Measurements from ENCODE around the gene CCDC27. TPM values are rescaled to one million over a fixed set of nuclear protein-coding genes. Genes with fewer than 3 reads are reported as not detected.

The CCDC27 gene
- total and polyA plus RNA-seq, 4 donors = not detected

DNA sequence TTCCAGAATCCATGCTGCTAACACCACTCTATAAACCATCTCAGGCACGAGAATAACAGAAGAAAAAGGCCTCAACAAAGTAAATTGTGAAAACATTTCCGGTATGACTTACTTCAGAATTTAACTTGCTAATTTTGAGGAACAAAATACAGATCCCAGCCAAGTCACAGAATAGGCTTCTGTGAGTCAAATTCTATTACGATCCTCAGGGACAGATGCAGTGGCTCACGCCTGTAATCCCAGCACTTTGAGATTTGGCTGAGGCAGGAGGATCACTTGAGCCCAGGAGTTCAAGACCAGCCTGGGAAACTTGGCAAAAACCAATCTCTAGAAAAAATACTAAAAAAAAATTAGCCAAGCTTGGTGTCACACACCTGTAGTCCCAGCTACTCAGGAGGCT, 8.8 kb upstream of the CCDC27 start:
- Histone ChIP-seq H3K4me1 (ENCODE audit: control insufficient read depth in 4 of 4, insufficient read depth in 4 of 4, low read length in 3 of 4) (peaks cover 8 to 37% (median 19%) of the 10 kb centered on the region in 4 donors), H3K36me3 (ENCODE audit: control insufficient read depth in 4 of 4, insufficient read depth in 3 of 4, low read depth in 1 of 4, low read length in 3 of 4) (peaks cover 0 to 18% (median 4%) of the 10 kb centered on the region in 4 donors), H3K4me3 (ENCODE audit: low read depth in 1 of 3, low read length in 3 of 3) (no peak overlapping the region), H3K27me3 (ENCODE audit: control insufficient read depth in 4 of 4, insufficient read depth in 4 of 4, low read length in 3 of 4) (no peaks in the 10 kb centered on the region), H3K27ac (ENCODE audit: low read depth in 1 of 2, low read length in 2 of 2) (no peak overlapping the region), H3K9ac (ENCODE audit: low read depth in 1 of 2, low read length in 2 of 2) (no peak overlapping the region), H3K9me3 (ENCODE audit: control insufficient read depth in 4 of 4, low read length in 3 of 4) (no peaks in the 10 kb centered on the region)
- DNase-seq (ENCODE audit: low spot score) = no peak
- TF ChIP-seq RAD21 (IDR thresholded peaks at IDR 0.05) (no peak), FOXA1 (IDR thresholded peaks at IDR 0.05) (no peak), FOXA2 (IDR thresholded peaks at IDR 0.05) (no peak)
- TF ChIP-seq, protein P1, sequence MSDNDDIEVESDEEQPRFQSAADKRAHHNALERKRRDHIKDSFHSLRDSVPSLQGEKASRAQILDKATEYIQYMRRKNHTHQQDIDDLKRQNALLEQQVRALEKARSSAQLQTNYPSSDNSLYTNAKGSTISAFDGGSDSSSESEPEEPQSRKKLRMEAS (IDR thresholded peaks at IDR 0.05) = no peak
- WGBS = 90% methylated on average over 4 of the region's 4 CpGs

DNA sequence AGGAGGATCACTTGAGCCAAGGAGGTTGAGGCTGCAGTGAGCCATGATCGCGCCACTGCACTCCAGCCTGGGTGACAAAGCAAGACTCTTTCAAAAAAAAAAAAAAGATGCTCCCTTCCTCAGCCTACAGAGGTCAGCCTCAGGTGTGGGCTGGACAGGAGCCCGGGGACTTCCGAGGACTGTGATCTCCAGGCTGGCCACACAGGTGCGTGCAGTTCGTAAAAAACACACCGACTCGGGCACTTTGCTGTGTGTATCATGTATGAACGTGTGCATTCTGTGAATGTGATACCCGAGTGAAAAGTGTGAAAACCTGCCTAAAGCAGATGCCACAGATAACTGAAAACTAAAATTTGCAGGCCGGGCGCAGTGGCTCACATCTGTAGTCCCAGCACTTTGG, 8.4 kb upstream of the CCDC27 start:
- H3K36me3 ChIP-seq (ENCODE audit: control insufficient read depth in 4 of 4, insufficient read depth in 3 of 4, low read depth in 1 of 4, low read length in 3 of 4) = peaks cover 0 to 14% (median 4%) of the 10 kb centered on the region in 4 donors
- TF ChIP-seq RXRA (IDR thresholded peaks at IDR 0.05) = no peak
- TF ChIP-seq, protein P1 (IDR thresholded peaks at IDR 0.05) = no peak
- TF ChIP-seq FOXA1 (IDR thresholded peaks at IDR 0.05) = no peak
- TF ChIP-seq JUND (IDR thresholded peaks at IDR 0.05) = no peak
- TF ChIP-seq, protein P2, sequence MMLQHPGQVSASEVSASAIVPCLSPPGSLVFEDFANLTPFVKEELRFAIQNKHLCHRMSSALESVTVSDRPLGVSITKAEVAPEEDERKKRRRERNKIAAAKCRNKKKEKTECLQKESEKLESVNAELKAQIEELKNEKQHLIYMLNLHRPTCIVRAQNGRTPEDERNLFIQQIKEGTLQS (IDR thresholded peaks at IDR 0.05) = no peak
- TF ChIP-seq GABPA (IDR thresholded peaks at IDR 0.05 in 1 of 2, conservative IDR thresholded peaks at IDR 0.05 in 1 of 2) = no peak
- no peak for TF ChIP-seq TAF1 (conservative IDR thresholded peaks at IDR 0.05)
- TF ChIP-seq HNF4A (conservative IDR thresholded peaks at IDR 0.05) = no peak
- no peak for TF ChIP-seq SP1 (IDR thresholded peaks at IDR 0.05)
- TF ChIP-seq, protein P3, sequence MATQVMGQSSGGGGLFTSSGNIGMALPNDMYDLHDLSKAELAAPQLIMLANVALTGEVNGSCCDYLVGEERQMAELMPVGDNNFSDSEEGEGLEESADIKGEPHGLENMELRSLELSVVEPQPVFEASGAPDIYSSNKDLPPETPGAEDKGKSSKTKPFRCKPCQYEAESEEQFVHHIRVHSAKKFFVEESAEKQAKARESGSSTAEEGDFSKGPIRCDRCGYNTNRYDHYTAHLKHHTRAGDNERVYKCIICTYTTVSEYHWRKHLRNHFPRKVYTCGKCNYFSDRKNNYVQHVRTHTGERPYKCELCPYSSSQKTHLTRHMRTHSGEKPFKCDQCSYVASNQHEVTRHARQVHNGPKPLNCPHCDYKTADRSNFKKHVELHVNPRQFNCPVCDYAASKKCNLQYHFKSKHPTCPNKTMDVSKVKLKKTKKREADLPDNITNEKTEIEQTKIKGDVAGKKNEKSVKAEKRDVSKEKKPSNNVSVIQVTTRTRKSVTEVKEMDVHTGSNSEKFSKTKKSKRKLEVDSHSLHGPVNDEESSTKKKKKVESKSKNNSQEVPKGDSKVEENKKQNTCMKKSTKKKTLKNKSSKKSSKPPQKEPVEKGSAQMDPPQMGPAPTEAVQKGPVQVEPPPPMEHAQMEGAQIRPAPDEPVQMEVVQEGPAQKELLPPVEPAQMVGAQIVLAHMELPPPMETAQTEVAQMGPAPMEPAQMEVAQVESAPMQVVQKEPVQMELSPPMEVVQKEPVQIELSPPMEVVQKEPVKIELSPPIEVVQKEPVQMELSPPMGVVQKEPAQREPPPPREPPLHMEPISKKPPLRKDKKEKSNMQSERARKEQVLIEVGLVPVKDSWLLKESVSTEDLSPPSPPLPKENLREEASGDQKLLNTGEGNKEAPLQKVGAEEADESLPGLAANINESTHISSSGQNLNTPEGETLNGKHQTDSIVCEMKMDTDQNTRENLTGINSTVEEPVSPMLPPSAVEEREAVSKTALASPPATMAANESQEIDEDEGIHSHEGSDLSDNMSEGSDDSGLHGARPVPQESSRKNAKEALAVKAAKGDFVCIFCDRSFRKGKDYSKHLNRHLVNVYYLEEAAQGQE (IDR thresholded peaks at IDR 0.05) = no peak
- no peak overlapping the region for H3K27ac ChIP-seq (ENCODE audit: low read depth in 1 of 2, low read length in 2 of 2)
- no peak overlapping the region for H3K4me3 ChIP-seq (ENCODE audit: low read depth in 1 of 3, low read length in 3 of 3)
- H3K9ac ChIP-seq (ENCODE audit: low read depth in 1 of 2, low read length in 2 of 2) = no peak overlapping the region
- H3K9me3 ChIP-seq (ENCODE audit: control insufficient read depth in 4 of 4, low read length in 3 of 4) = no peaks in the 10 kb centered on the region
- no peak for DNase-seq (ENCODE audit: low spot score)
- no peaks in the 10 kb centered on the region for H3K27me3 ChIP-seq (ENCODE audit: control insufficient read depth in 4 of 4, insufficient read depth in 4 of 4, low read length in 3 of 4)
- H3K4me1 ChIP-seq (ENCODE audit: control insufficient read depth in 4 of 4, insufficient read depth in 4 of 4, low read length in 3 of 4) = peaks cover 8 to 37% (median 19%) of the 10 kb centered on the region in 4 donors
- 97% methylated on average over 12 of the region's 12 CpGs for WGBS

DNA sequence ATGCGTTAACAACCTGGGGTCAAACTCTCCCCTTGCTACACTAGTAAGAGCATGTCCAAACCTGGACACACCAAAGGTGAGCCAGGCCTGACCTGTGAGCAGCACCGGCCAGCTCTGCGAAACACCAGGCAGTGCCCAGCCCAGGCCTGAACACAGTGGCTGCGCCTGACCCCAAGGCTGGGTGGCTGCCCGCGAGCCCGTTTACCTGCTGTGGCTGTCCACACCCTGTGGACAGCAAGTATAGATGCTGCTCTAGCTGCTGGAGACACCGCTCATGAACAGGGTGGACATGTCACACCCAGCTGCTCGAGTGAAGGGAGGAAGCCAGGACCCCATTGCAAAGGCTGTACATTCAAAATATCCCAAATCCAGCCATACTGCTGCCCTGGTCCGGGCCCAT, 7.6 kb upstream of the CCDC27 start:
- H3K4me1 ChIP-seq (ENCODE audit: control insufficient read depth in 4 of 4, insufficient read depth in 4 of 4, low read length in 3 of 4) = peaks cover 8 to 37% (median 19%) of the 10 kb centered on the region in 4 donors
- TF ChIP-seq HNF4G (IDR thresholded peaks at IDR 0.05) = no peak
- no peak for TF ChIP-seq HNF4A (conservative IDR thresholded peaks at IDR 0.05)
- TF ChIP-seq TAF1 (conservative IDR thresholded peaks at IDR 0.05) = no peak
- no peak for TF ChIP-seq RXRA (IDR thresholded peaks at IDR 0.05)
- peaks cover 0 to 13% (median 4%) of the 10 kb centered on the region in 4 donors for H3K36me3 ChIP-seq (ENCODE audit: control insufficient read depth in 4 of 4, insufficient read depth in 3 of 4, low read depth in 1 of 4, low read length in 3 of 4)
- no peaks in the 10 kb centered on the region for H3K27me3 ChIP-seq (ENCODE audit: control insufficient read depth in 4 of 4, insufficient read depth in 4 of 4, low read length in 3 of 4)
- WGBS = 96% methylated on average over 10 of the region's 10 CpGs
- no peak overlapping the region for H3K4me3 ChIP-seq (ENCODE audit: low read depth in 1 of 3, low read length in 3 of 3)
- no peak overlapping the region for H3K27ac ChIP-seq (ENCODE audit: low read depth in 1 of 2, low read length in 2 of 2)
- H3K9me3 ChIP-seq (ENCODE audit: control insufficient read depth in 4 of 4, low read length in 3 of 4) = no peaks in the 10 kb centered on the region
- no peak for DNase-seq (ENCODE audit: low spot score)
- H3K9ac ChIP-seq (ENCODE audit: low read depth in 1 of 2, low read length in 2 of 2) = no peak overlapping the region

All from liver (tissue), 9 donors.